HEK293 (cell line): ENCODE results near the gene ZSCAN22.

Experiments used
- FEZF1 ChIP-seq: fragments of 450-650 bp; formaldehyde crosslinking; IDR thresholded peaks from 2 replicates; pipeline ENCODE4 v1.5.1; 2016; ENCODE audit warnings: missing biosample characterization, missing genetic modification characterization
- HOXC10 ChIP-seq: sonication (generic); formaldehyde crosslinking; IDR thresholded peaks from 2 replicates; pipeline ENCODE4 v1.8.1; 2023; ENCODE audit warnings: mild to moderate bottlenecking, missing genetic modification reagents
- HOXD13 ChIP-seq: sonication (generic); formaldehyde crosslinking; IDR thresholded peaks from 2 replicates; pipeline ENCODE4 v1.8.0; 2022; ENCODE audit warnings: missing genetic modification reagents, borderline replicate concordance
- KLF1 ChIP-seq: fragments of 450-650 bp; formaldehyde crosslinking; IDR thresholded peaks from 2 replicates; pipeline ENCODE4 v1.5.1; 2016; ENCODE audit warnings: missing biosample characterization, missing genetic modification characterization
- KLF16 ChIP-seq: fragments of 450-650 bp; formaldehyde crosslinking; IDR thresholded peaks from 2 replicates; pipeline ENCODE4 v1.5.1; 2017; ENCODE audit warnings: missing biosample characterization, missing genetic modification characterization
- MEIS1 ChIP-seq: sonication (generic); formaldehyde crosslinking; IDR thresholded peaks from 2 replicates; pipeline ENCODE4 v1.8.1; 2022; ENCODE audit warnings: missing genetic modification reagents, mild to moderate bottlenecking, borderline replicate concordance
- SCRT1 ChIP-seq: fragments of 450-650 bp; formaldehyde crosslinking; IDR thresholded peaks from 2 replicates; pipeline ENCODE4 v1.5.1; 2016; ENCODE audit warnings: missing biosample characterization, missing genetic modification characterization, borderline replicate concordance
- YY1 ChIP-seq: fragments of 450-650 bp; formaldehyde crosslinking; IDR thresholded peaks from 2 replicates; pipeline ENCODE4 v1.5.1; 2018; ENCODE audit warnings: missing biosample characterization, missing genetic modification characterization
- ZBTB20 ChIP-seq: fragments of 450-650 bp; formaldehyde crosslinking; IDR thresholded peaks from 2 replicates; pipeline ENCODE4 v1.5.1; 2016; ENCODE audit warnings: missing biosample characterization, missing genetic modification characterization
- ZBTB21 ChIP-seq: fragments of 450-650 bp; formaldehyde crosslinking; IDR thresholded peaks from 2 replicates; pipeline ENCODE4 v1.5.1; 2017; ENCODE audit warnings: missing biosample characterization, missing genetic modification characterization
- ZNF202 ChIP-seq: fragments of 450-650 bp; formaldehyde crosslinking; IDR thresholded peaks from 2 replicates; pipeline ENCODE4 v1.5.1; 2016; ENCODE audit warnings: missing biosample characterization, missing genetic modification characterization, borderline replicate concordance
- ZNF214 ChIP-seq: fragments of 450-650 bp; formaldehyde crosslinking; IDR thresholded peaks from 2 replicates; pipeline ENCODE4 v1.5.1; 2017; ENCODE audit warnings: missing biosample characterization, mild to moderate bottlenecking, missing genetic modification characterization, borderline replicate concordance
- ZNF24 ChIP-seq: fragments of 450-650 bp; formaldehyde crosslinking; IDR thresholded peaks from 2 replicates; pipeline ENCODE4 v1.5.1; 2016; ENCODE audit warnings: missing biosample characterization, missing genetic modification characterization
- ZNF391 ChIP-seq: fragments of 450-650 bp; formaldehyde crosslinking; IDR thresholded peaks from 2 replicates; pipeline ENCODE4 v1.5.1; 2016; ENCODE audit warnings: low read depth, missing biosample characterization, missing genetic modification characterization, borderline replicate concordance
- ZNF416 ChIP-seq: fragments of 450-650 bp; formaldehyde crosslinking; IDR thresholded peaks from 2 replicates; pipeline ENCODE4 v1.5.1; 2016; ENCODE audit warnings: missing biosample characterization, missing genetic modification characterization
- ZNF501 ChIP-seq: fragments of 450-650 bp; formaldehyde crosslinking; IDR thresholded peaks from 2 replicates; pipeline ENCODE4 v1.5.1; 2016; ENCODE audit warnings: missing biosample characterization, missing genetic modification characterization
- ZNF548 ChIP-seq: fragments of 450-650 bp; formaldehyde crosslinking; IDR thresholded peaks from 2 replicates; pipeline ENCODE4 v1.5.1; 2016; ENCODE audit warnings: missing biosample characterization, missing genetic modification characterization
- ZNF600 ChIP-seq: fragments of 450-650 bp; formaldehyde crosslinking; IDR thresholded peaks from 2 replicates; pipeline ENCODE4 v1.5.1; 2016; ENCODE audit warnings: missing biosample characterization, missing genetic modification characterization
- ZNF677 ChIP-seq: fragments of 450-650 bp; IDR thresholded peaks from 2 replicates; pipeline ENCODE4 v1.5.0; 2018; ENCODE audit warnings: missing biosample characterization, mild to moderate bottlenecking, missing genetic modification characterization, moderate library complexity
- ZXDB ChIP-seq: fragments of 450-650 bp; formaldehyde crosslinking; IDR thresholded peaks from 2 replicates; pipeline ENCODE4 v1.5.1; 2016; ENCODE audit warnings: missing biosample characterization, missing genetic modification characterization
- TF ChIP-seq, protein P1 (sequence below): fragments of 450-650 bp; formaldehyde crosslinking; IDR thresholded peaks from 2 replicates; pipeline ENCODE4 v1.5.1; 2016; ENCODE audit warnings: missing biosample characterization, missing genetic modification characterization
- TF ChIP-seq, protein P2 (sequence below): fragments of 450-650 bp; formaldehyde crosslinking; IDR thresholded peaks from 2 replicates; pipeline ENCODE4 v1.5.1; 2016; ENCODE audit warnings: missing biosample characterization, missing genetic modification characterization
- TF ChIP-seq, protein P3 (sequence below): fragments of 450-650 bp; formaldehyde crosslinking; IDR thresholded peaks from 2 replicates; pipeline ENCODE4 v1.5.1; 2016; ENCODE audit warnings: missing biosample characterization, missing genetic modification characterization
- TF ChIP-seq, protein P4 (sequence below): fragments of 450-650 bp; formaldehyde crosslinking; IDR thresholded peaks from 2 replicates; pipeline ENCODE4 v1.5.1; 2017; ENCODE audit warnings: missing biosample characterization, missing genetic modification characterization
- TF ChIP-seq, protein P5 (sequence below): fragments of 450-650 bp; formaldehyde crosslinking; IDR thresholded peaks from 2 replicates; pipeline ENCODE4 v1.5.1; 2016; ENCODE audit warnings: missing biosample characterization, missing genetic modification characterization

Gene ZSCAN22

DNA sequence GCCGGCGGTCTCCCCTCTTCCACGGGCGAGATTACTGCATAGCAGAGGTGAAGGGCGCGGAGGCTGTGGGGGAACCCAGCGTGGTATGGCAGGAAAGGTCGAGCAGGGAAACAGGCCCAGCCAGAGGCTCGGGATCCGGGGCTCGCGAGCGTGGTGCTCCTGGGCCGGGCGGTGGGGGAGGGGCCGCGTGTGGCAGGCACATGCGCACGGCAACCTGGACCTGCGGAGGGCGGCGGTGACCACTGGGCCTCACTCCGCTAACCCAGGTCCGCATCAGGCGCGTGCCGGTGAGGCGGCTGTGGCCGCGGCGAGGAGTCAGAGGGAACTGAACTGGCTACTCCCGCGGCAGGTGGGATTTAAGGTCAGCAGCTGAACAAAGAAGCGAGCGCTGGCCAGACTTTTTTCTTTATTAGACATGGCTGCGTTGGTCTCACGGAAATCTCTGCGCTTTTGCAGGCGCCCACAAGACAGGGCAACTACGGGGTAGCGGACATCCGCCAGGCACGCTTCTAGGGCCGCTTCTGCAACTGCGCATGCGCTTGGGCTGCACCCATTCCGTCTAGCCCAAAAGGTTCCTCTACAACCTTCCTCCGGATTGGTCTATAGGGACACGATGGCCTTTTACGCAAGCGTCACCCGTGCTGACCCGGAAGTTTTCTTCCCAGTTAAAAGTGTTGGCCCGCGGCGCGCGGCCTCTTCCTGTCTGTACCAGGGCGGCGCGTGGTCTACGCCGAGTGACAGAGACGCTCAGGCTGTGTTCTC is 60.0 kb downstream of the ZSCAN22 start, which contains the start of gene RPS5 (continued):
- TF ChIP-seq, protein P1, sequence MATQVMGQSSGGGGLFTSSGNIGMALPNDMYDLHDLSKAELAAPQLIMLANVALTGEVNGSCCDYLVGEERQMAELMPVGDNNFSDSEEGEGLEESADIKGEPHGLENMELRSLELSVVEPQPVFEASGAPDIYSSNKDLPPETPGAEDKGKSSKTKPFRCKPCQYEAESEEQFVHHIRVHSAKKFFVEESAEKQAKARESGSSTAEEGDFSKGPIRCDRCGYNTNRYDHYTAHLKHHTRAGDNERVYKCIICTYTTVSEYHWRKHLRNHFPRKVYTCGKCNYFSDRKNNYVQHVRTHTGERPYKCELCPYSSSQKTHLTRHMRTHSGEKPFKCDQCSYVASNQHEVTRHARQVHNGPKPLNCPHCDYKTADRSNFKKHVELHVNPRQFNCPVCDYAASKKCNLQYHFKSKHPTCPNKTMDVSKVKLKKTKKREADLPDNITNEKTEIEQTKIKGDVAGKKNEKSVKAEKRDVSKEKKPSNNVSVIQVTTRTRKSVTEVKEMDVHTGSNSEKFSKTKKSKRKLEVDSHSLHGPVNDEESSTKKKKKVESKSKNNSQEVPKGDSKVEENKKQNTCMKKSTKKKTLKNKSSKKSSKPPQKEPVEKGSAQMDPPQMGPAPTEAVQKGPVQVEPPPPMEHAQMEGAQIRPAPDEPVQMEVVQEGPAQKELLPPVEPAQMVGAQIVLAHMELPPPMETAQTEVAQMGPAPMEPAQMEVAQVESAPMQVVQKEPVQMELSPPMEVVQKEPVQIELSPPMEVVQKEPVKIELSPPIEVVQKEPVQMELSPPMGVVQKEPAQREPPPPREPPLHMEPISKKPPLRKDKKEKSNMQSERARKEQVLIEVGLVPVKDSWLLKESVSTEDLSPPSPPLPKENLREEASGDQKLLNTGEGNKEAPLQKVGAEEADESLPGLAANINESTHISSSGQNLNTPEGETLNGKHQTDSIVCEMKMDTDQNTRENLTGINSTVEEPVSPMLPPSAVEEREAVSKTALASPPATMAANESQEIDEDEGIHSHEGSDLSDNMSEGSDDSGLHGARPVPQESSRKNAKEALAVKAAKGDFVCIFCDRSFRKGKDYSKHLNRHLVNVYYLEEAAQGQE (tag by site-specific recombination), result peak; percentile 36; the same call in 1 of the 2 replicates
- TF ChIP-seq ZNF416 (tag by site-specific recombination), result no peak
- TF ChIP-seq ZXDB (tag by site-specific recombination), result peak; percentile 81
- TF ChIP-seq, protein P2, sequence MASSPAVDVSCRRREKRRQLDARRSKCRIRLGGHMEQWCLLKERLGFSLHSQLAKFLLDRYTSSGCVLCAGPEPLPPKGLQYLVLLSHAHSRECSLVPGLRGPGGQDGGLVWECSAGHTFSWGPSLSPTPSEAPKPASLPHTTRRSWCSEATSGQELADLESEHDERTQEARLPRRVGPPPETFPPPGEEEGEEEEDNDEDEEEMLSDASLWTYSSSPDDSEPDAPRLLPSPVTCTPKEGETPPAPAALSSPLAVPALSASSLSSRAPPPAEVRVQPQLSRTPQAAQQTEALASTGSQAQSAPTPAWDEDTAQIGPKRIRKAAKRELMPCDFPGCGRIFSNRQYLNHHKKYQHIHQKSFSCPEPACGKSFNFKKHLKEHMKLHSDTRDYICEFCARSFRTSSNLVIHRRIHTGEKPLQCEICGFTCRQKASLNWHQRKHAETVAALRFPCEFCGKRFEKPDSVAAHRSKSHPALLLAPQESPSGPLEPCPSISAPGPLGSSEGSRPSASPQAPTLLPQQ (tag by site-specific recombination), result 0 out of 2 replicates have a peak, but pooled peaks have one; percentile 40
- peak; percentile 62; the same call in 1 of the 2 replicates for TF ChIP-seq ZNF391 (tag by site-specific recombination)
- peak; percentile 83 for TF ChIP-seq ZNF501
- TF ChIP-seq HOXD13 (CRISPR knock-in tag), result peak; percentile 57; the same call in 1 of the 2 replicates
- TF ChIP-seq MEIS1 (CRISPR knock-in tag), result no peak
- no peak for TF ChIP-seq ZNF677 (tag by site-specific recombination)
- TF ChIP-seq FEZF1, result peak; percentile 79
- TF ChIP-seq KLF1 (tag by site-specific recombination), result peak; percentile 2; the same call in 1 of the 2 replicates
- TF ChIP-seq ZNF214 (tag by site-specific recombination), result no peak
- peak; percentile 73 for TF ChIP-seq ZBTB20 (tag by site-specific recombination)
- TF ChIP-seq, protein P3, sequence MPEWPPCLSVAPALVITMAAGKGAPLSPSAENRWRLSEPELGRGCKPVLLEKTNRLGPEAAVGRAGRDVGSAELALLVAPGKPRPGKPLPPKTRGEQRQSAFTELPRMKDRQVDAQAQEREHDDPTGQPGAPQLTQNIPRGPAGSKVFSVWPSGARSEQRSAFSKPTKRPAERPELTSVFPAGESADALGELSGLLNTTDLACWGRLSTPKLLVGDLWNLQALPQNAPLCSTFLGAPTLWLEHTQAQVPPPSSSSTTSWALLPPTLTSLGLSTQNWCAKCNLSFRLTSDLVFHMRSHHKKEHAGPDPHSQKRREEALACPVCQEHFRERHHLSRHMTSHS (tag by site-specific recombination), result no peak
- no peak for TF ChIP-seq ZNF548 (tag by site-specific recombination)
- TF ChIP-seq, protein P4, sequence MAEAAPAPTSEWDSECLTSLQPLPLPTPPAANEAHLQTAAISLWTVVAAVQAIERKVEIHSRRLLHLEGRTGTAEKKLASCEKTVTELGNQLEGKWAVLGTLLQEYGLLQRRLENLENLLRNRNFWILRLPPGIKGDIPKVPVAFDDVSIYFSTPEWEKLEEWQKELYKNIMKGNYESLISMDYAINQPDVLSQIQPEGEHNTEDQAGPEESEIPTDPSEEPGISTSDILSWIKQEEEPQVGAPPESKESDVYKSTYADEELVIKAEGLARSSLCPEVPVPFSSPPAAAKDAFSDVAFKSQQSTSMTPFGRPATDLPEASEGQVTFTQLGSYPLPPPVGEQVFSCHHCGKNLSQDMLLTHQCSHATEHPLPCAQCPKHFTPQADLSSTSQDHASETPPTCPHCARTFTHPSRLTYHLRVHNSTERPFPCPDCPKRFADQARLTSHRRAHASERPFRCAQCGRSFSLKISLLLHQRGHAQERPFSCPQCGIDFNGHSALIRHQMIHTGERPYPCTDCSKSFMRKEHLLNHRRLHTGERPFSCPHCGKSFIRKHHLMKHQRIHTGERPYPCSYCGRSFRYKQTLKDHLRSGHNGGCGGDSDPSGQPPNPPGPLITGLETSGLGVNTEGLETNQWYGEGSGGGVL (tag by site-specific recombination), result peak; percentile 21; the same call in 1 of the 2 replicates
- peak; percentile 97 for TF ChIP-seq HOXC10
- TF ChIP-seq ZNF600 (tag by site-specific recombination), result peak; percentile 52; the same call in 1 of the 2 replicates
- TF ChIP-seq ZNF24 (tag by site-specific recombination), result 0 out of 2 replicates have a peak, but pooled peaks have one; percentile 46
- peak; percentile 32; the same call in 1 of the 2 replicates for TF ChIP-seq ZBTB21 (tag by site-specific recombination)
- no peak for TF ChIP-seq SCRT1 (tag by site-specific recombination)
- TF ChIP-seq KLF16 (tag by site-specific recombination), result no peak; the same call in 1 of the 2 replicates
- no peak for TF ChIP-seq ZNF202 (tag by site-specific recombination)
- TF ChIP-seq YY1 (tag by site-specific recombination), result peak; percentile 62
- TF ChIP-seq, protein P5, sequence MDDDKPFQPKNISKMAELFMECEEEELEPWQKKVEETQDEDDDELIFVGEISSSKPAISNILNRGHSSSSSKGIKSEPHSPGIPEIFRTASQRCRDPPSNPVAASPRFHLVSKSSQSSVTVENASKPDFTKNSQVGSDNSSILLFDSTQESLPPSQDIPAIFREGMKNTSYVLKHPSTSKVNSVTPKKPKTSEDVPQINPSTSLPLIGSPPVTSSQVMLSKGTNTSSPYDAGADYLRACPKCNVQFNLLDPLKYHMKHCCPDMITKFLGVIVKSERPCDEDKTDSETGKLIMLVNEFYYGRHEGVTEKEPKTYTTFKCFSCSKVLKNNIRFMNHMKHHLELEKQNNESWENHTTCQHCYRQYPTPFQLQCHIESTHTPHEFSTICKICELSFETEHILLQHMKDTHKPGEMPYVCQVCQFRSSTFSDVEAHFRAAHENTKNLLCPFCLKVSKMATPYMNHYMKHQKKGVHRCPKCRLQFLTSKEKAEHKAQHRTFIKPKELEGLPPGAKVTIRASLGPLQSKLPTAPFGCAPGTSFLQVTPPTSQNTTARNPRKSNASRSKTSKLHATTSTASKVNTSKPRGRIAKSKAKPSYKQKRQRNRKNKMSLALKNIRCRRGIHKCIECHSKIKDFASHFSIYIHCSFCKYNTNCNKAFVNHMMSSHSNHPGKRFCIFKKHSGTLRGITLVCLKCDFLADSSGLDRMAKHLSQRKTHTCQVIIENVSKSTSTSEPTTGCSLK (tag by site-specific recombination), result no peak
